ENCODE results near the gene HAGHL.

- TF ChIP-seq CTCF (conservative IDR thresholded peaks at IDR 0.05 in 1 of 2, IDR thresholded peaks at IDR 0.05 in 1 of 2; ENCODE audit: low read depth in 1 of 2, low read length in 2 of 2) (no peak), EZH2 (IDR thresholded peaks at IDR 0.05; ENCODE audit: low read length, missing control alignments) (no peak)
Measured at GRCh38 chr16:684071-684794, 42.7 kb upstream of the HAGHL start, which contains the start of gene JMJD8.

All from fibroblast of lung (primary cell).